HG02642 (cell line): ENCODE results near the gene HTR2A.

Source experiments
- ATAC-seq: cut with Tn5 transposase; IDR thresholded peaks from one replicate; pipeline ENCODE4 v1.9.1; 2021; ENCODE audit warnings: mild to moderate bottlenecking; ENCODE audit not compliant: unreplicated experiment, poor library complexity

Gene HTR2A

GRCh38 chr13:46874006-46874405 is 22.8 kb downstream of the HTR2A start:
- no peak for ATAC-seq

- no peak for ATAC-seq
Observed at GRCh38 chr13:46871557-46871956, 25.3 kb downstream of the HTR2A start.

- no peak for ATAC-seq
Observed at GRCh38 chr13:46868091-46868490, 28.8 kb downstream of the HTR2A start.

GRCh38 chr13:46866150-46866549 is 30.7 kb downstream of the HTR2A start:
- peak; percentile 75 for ATAC-seq

GRCh38 chr13:46864941-46865340 is 31.9 kb downstream of the HTR2A start:
- no peak for ATAC-seq

GRCh38 chr13:46861959-46862358 is 34.9 kb downstream of the HTR2A start:
- no peak for ATAC-seq

GRCh38 chr13:46860722-46861121 is 36.1 kb downstream of the HTR2A start:
- no peak for ATAC-seq

- no peak for ATAC-seq
Observed at GRCh38 chr13:46858776-46859175, 38.1 kb downstream of the HTR2A start.

GRCh38 chr13:46858163-46858562 is 38.7 kb downstream of the HTR2A start:
- no peak for ATAC-seq

- no peak for ATAC-seq
Observed at GRCh38 chr13:46855664-46856063, 41.2 kb downstream of the HTR2A start.

- ATAC-seq: peak; percentile 68
Observed at GRCh38 chr13:46855166-46855565, 41.7 kb downstream of the HTR2A start.

GRCh38 chr13:46852168-46852567 is 44.7 kb downstream of the HTR2A start:
- no peak for ATAC-seq

- no peak for ATAC-seq
Observed at GRCh38 chr13:46850214-46850613, 46.6 kb downstream of the HTR2A start.

- no peak for ATAC-seq
Observed at GRCh38 chr13:46846726-46847125, 50.1 kb downstream of the HTR2A start.

- no peak for ATAC-seq
Observed at GRCh38 chr13:46845146-46845545, 51.7 kb downstream of the HTR2A start.

- no peak for ATAC-seq
Observed at GRCh38 chr13:46844431-46844830, 52.4 kb downstream of the HTR2A start.

- no peak for ATAC-seq
Observed at GRCh38 chr13:46839399-46839798, 57.5 kb downstream of the HTR2A start.

- no peak for ATAC-seq
Observed at GRCh38 chr13:46834657-46835056, 62.2 kb downstream of the HTR2A start.

GRCh38 chr13:46831588-46832194 is 65.2 kb downstream of the HTR2A start:
- no peak for ATAC-seq

GRCh38 chr13:46830405-46831005 is 66.3 kb downstream of the HTR2A start:
- ATAC-seq: no peak

- no peak for ATAC-seq
Observed at GRCh38 chr13:46822551-46822950, 74.3 kb downstream of the HTR2A start.

GRCh38 chr13:46817838-46818476 is 78.9 kb downstream of the HTR2A start:
- no peak for ATAC-seq
